GM10266 (cell line): Measurements from ENCODE around the gene ZDHHC6.

Experiments
- DNase-seq: peaks from one replicate; pipeline ENCODE4 v3.0.0; 2012; ENCODE audit errors: extremely low spot score
- CTCF ChIP-seq: IDR thresholded peaks from 2 replicates; pipeline ENCODE4 v1.5.1; 2012; ENCODE audit warnings: mild to moderate bottlenecking, low read depth; ENCODE audit not compliant: control insufficient read depth, insufficient read depth; ENCODE audit errors: missing control alignments

ZDHHC6 gene

GRCh38 chr10:112441520-112441919, 5.2 kb downstream of the ZDHHC6 start:
- no peak for TF ChIP-seq CTCF
- no peak for DNase-seq

- TF ChIP-seq CTCF = no peak
- DNase-seq = no peak
These were observed 8.4 kb downstream of the ZDHHC6 start for GRCh38 chr10:112438356-112438755.

GRCh38 chr10:112434988-112435619, 11.6 kb downstream of the ZDHHC6 start:
- TF ChIP-seq CTCF = peak; percentile 19
- DNase-seq = no peak

- TF ChIP-seq CTCF = no peak
These were observed 13.6 kb downstream of the ZDHHC6 start for GRCh38 chr10:112433136-112433535.

DNA sequence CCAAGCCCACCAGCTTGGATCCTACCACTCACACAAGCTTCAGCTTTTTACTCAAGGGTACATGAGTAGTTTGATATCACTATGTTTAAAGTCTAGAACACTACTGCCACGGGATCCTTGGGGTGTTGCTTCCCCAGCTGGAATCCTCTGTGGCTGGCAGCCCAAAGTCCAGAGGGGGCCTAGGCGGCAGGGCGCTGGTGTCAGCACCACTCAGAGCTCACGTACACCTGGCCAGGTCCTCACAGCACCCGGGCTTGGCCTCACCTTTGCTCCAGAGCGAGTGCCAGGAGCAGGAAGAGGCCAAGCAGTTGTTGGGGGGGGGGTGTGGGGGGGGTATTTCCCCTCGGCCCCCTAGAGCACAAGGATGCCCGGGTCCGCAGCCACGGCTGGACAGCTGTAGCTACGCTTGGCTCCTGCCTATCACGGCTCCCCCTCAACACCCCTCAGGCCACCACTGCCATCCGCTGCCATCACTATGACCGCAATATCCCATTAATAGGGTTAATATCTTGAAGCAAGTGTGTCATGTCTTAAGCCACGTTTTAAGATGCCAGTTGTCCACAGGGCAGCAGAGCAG, 17.0 kb downstream of the ZDHHC6 start:
- TF ChIP-seq CTCF = no peak
- no peak for DNase-seq

More at GRCh38 chr10:112433136-112433535, 13.6 kb downstream of the ZDHHC6 start:
- DNase-seq = no peak

DNA sequence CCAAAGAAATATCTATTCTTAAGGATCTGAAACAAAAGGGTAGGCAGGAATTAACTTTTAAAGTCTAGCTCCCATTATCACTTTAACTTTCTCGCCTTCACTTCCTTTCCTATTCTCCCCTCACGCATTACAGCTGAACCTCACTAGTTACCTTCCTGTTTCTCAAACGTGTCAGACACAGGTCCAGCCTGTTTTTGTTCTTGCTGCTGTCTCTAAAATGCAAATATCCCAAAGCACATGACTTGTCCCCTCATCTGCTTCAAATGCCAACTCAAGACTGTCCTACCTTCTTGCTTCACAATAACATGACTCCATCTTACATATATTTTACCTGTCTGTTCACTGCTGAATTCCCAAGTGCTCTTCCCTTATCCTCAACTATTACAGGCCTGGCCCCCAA, 17.6 kb downstream of the ZDHHC6 start:
- TF ChIP-seq CTCF = no peak
- no peak for DNase-seq

DNA sequence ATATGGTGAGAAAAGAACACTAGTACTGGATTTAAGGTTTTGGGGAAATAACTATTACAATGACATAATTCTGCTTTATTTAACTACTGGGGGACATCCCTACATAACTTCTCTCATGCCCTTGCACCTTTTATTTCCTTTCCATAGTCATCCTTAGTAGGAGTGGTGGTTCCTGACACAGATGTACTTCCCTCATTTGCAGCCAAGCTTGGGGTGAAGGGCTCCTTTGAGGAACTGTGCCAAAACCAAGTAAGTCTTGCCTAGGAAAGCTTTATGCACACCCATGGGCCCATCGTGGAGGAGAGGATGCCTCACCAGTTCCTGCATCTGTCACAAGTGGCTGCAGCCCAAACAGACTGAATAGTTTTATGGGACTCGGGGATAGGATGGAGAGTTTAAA, 20.6 kb downstream of the ZDHHC6 start:
- no peak for DNase-seq
- TF ChIP-seq CTCF = no peak
